Measurements from ENCODE around the gene GSDMA. TPM values are rescaled to one million over a fixed set of nuclear protein-coding genes. Genes with fewer than 3 reads are reported as not detected.

GSDMA gene
- total RNA-seq, 1 donor from 2014 or later, result not detected

- Mint-ChIP-seq H3K4me1 (ENCODE audit: low read depth) (no peaks in the 10 kb centered on the region), H3K36me3 (ENCODE audit: insufficient read depth) (no peaks in the 10 kb centered on the region), H3K27me3 (peaks cover 60% of the 10 kb centered on the region), H3K9me3 (ENCODE audit: low read depth) (no peaks in the 10 kb centered on the region), H3K4me3 (ENCODE audit: low read depth) (no peak overlapping the region), H3K27ac (no peak overlapping the region)
- no peak for TF ChIP-seq CTCF (IDR thresholded peaks at IDR 0.05; ENCODE audit: unreplicated experiment)
- no peak for DNase-seq (ENCODE audit: low spot score, unreplicated experiment)
Observed at GRCh38 chr17:39968761-39969160, 6.0 kb downstream of the GSDMA start.

GRCh38 chr17:39969375-39969774 lies 6.6 kb downstream of the GSDMA start:
- no peaks in the 10 kb centered on the region for H3K4me1 Mint-ChIP-seq (ENCODE audit: low read depth)
- no peak for TF ChIP-seq CTCF (IDR thresholded peaks at IDR 0.05; ENCODE audit: unreplicated experiment)
- DNase-seq (ENCODE audit: low spot score, unreplicated experiment), result no peak
- peaks cover 62% of the 10 kb centered on the region for H3K27me3 Mint-ChIP-seq
- H3K9me3 Mint-ChIP-seq (ENCODE audit: low read depth), result no peaks in the 10 kb centered on the region
- H3K27ac Mint-ChIP-seq, result no peak overlapping the region
- no peak overlapping the region for H3K4me3 Mint-ChIP-seq (ENCODE audit: low read depth)
- H3K36me3 Mint-ChIP-seq (ENCODE audit: insufficient read depth), result no peaks in the 10 kb centered on the region

GRCh38 chr17:39970157-39970692 lies 7.4 kb downstream of the GSDMA start:
- Mint-ChIP-seq H3K27ac (no peak overlapping the region), H3K9me3 (ENCODE audit: low read depth) (no peaks in the 10 kb centered on the region), H3K27me3 (peaks cover 60% of the 10 kb centered on the region), H3K36me3 (ENCODE audit: insufficient read depth) (no peaks in the 10 kb centered on the region), H3K4me3 (ENCODE audit: low read depth) (no peak overlapping the region), H3K4me1 (ENCODE audit: low read depth) (no peaks in the 10 kb centered on the region)
- no peak for TF ChIP-seq CTCF (IDR thresholded peaks at IDR 0.05; ENCODE audit: unreplicated experiment)
- no peak for DNase-seq (ENCODE audit: low spot score, unreplicated experiment)

GRCh38 chr17:39971076-39971603 lies 8.3 kb downstream of the GSDMA start:
- Mint-ChIP-seq H3K27me3 (peaks cover 59% of the 10 kb centered on the region), H3K9me3 (ENCODE audit: low read depth) (no peaks in the 10 kb centered on the region), H3K36me3 (ENCODE audit: insufficient read depth) (no peaks in the 10 kb centered on the region), H3K4me1 (ENCODE audit: low read depth) (no peaks in the 10 kb centered on the region), H3K27ac (no peak overlapping the region), H3K4me3 (ENCODE audit: low read depth) (no peak overlapping the region)
- no peak for DNase-seq (ENCODE audit: low spot score, unreplicated experiment)
- no peak for TF ChIP-seq CTCF (IDR thresholded peaks at IDR 0.05; ENCODE audit: unreplicated experiment)

- H3K27ac Mint-ChIP-seq, result no peak overlapping the region
Observed at GRCh38 chr17:39972271-39972670, 9.5 kb downstream of the GSDMA start.

More at GRCh38 chr17:39972271-39972670, 9.5 kb downstream of the GSDMA start:
- Mint-ChIP-seq H3K36me3 (ENCODE audit: insufficient read depth) (no peaks in the 10 kb centered on the region), H3K9me3 (ENCODE audit: low read depth) (no peaks in the 10 kb centered on the region), H3K27me3 (peaks cover 51% of the 10 kb centered on the region), H3K4me1 (ENCODE audit: low read depth) (no peaks in the 10 kb centered on the region), H3K4me3 (ENCODE audit: low read depth) (no peak overlapping the region)
- TF ChIP-seq CTCF (IDR thresholded peaks at IDR 0.05; ENCODE audit: unreplicated experiment), result no peak
- DNase-seq (ENCODE audit: low spot score, unreplicated experiment), result no peak
